NT2/D1 (cell line): ENCODE measurements around the gene DNAH1.

Experiments used
- SUZ12 ChIP-seq: IDR thresholded peaks from 2 replicates; pipeline ENCODE4 v1.6.1; 2011; ENCODE audit not compliant: insufficient read length, insufficient read depth; ENCODE audit errors: extremely low read depth
- YY1 ChIP-seq: IDR thresholded peaks from 2 replicates; pipeline ENCODE4 v1.6.1; 2011; ENCODE audit not compliant: insufficient read length, insufficient read depth
- ZNF274 ChIP-seq: IDR thresholded peaks from 2 replicates; pipeline ENCODE4 v1.6.1; 2011; ENCODE audit warnings: mild to moderate bottlenecking, low read depth, low read length

GRCh38 chr3:52396011-52396906 is 80.1 kb downstream of the DNAH1 start:
- TF ChIP-seq YY1 (no peak), ZNF274 (no peak), SUZ12 (no peak)
